Smooth muscle cell of the brain vasculature (primary cell): ENCODE data around the gene EIF4E1B.

ENCODE experiments used
- DNase-seq: peaks from one replicate; pipeline ENCODE4 v3.0.0-alpha.2; 2012; ENCODE audit warnings: low read depth, low spot score

EIF4E1B gene

GRCh38 chr5:176626876-176627236, 3.6 kb upstream of the EIF4E1B start:
- DNase-seq, result no peak

- DNase-seq, result no peak
Measured at GRCh38 chr5:176627582-176627981, 2.9 kb upstream of the EIF4E1B start.

- no peak for DNase-seq
Measured at GRCh38 chr5:176628406-176629228, 1.9 kb upstream of the EIF4E1B start.

- no peak for DNase-seq
Measured at GRCh38 chr5:176629317-176629852, 1.1 kb upstream of the EIF4E1B start.

- no peak for DNase-seq
Measured at GRCh38 chr5:176630681-176631222, 277 bp downstream of the EIF4E1B start.

- DNase-seq, result no peak
Measured at GRCh38 chr5:176631383-176632200, 1.1 kb downstream of the EIF4E1B start.

GRCh38 chr5:176632745-176633144, 2.3 kb downstream of the EIF4E1B start:
- no peak for DNase-seq

- no peak for DNase-seq
Measured at GRCh38 chr5:176633598-176633997, 3.1 kb downstream of the EIF4E1B start.

- no peak for DNase-seq
Measured at GRCh38 chr5:176636426-176636825, 6.0 kb downstream of the EIF4E1B start.

GRCh38 chr5:176637556-176637955, 7.1 kb downstream of the EIF4E1B start:
- DNase-seq, result no peak

GRCh38 chr5:176638437-176638836, 8.0 kb downstream of the EIF4E1B start:
- DNase-seq, result no peak

GRCh38 chr5:176639208-176639607, 8.7 kb downstream of the EIF4E1B start:
- DNase-seq, result no peak

- no peak for DNase-seq
Measured at GRCh38 chr5:176639981-176640380, 9.5 kb downstream of the EIF4E1B start.

GRCh38 chr5:176640616-176641015, 10.1 kb downstream of the EIF4E1B start:
- DNase-seq, result no peak

GRCh38 chr5:176642675-176643490, 12.4 kb downstream of the EIF4E1B start:
- DNase-seq, result no peak

GRCh38 chr5:176643491-176644219, 13.2 kb downstream of the EIF4E1B start:
- DNase-seq, result no peak

GRCh38 chr5:176644294-176644693, 13.8 kb downstream of the EIF4E1B start:
- DNase-seq, result no peak

GRCh38 chr5:176644878-176645670, 14.6 kb downstream of the EIF4E1B start:
- DNase-seq, result no peak

GRCh38 chr5:176646049-176646706, 15.7 kb downstream of the EIF4E1B start:
- DNase-seq, result no peak

GRCh38 chr5:176646707-176647029, 16.2 kb downstream of the EIF4E1B start:
- DNase-seq, result no peak
